ENCODE data around the gene PRSS12.

GRCh38 chr4:118354913-118355312 lies 2.1 kb upstream of the PRSS12 start:
- no peak for TF ChIP-seq POLR2A (IDR thresholded peaks at IDR 0.05)
- no peak for TF ChIP-seq CTCF (IDR thresholded peaks at IDR 0.05)
